ENCODE results near the gene DUS4L.

DNA sequence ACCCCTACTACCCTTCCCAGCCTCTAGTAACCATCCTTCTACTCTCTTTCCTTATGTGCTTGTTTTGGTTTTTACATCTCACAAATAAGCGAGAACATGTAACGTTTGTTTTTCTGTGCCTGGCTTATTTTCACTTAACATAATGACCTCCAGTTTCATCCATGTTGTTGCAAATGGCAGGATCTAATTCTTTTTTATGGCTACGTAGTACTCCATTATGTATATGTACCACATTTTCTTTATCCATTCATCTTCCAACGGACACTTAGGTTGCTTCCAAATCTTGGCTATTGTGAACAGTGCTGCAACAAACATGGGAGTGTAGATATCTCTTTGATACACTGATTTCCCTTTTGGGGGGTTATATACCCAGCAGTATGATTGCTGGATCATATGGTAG is 63.2 kb downstream of the DUS4L start:
- TF ChIP-seq POLR2A (IDR thresholded peaks at IDR 0.05; ENCODE audit: low read depth, low read length) (no peak), POLR2AphosphoS5 (IDR thresholded peaks at IDR 0.05; ENCODE audit: insufficient read depth, low read depth, low read length) (no peak), EZH2 (IDR thresholded peaks at IDR 0.05; ENCODE audit: borderline replicate concordance, low read depth, low read length, severe bottlenecking) (no peak), JUN (IDR thresholded peaks at IDR 0.05; ENCODE audit: borderline replicate concordance, insufficient read depth, insufficient read length, low read depth) (no peak), GATA2 (IDR thresholded peaks at IDR 0.05; ENCODE audit: insufficient read depth, insufficient read length, low read depth, low read length) (no peak), MYC (IDR thresholded peaks at IDR 0.05; ENCODE audit: low read depth, low read length) (no peak), FOS (IDR thresholded peaks at IDR 0.05; ENCODE audit: borderline replicate concordance, insufficient read depth, low read length) (no peak)
- TF ChIP-seq, protein P1, sequence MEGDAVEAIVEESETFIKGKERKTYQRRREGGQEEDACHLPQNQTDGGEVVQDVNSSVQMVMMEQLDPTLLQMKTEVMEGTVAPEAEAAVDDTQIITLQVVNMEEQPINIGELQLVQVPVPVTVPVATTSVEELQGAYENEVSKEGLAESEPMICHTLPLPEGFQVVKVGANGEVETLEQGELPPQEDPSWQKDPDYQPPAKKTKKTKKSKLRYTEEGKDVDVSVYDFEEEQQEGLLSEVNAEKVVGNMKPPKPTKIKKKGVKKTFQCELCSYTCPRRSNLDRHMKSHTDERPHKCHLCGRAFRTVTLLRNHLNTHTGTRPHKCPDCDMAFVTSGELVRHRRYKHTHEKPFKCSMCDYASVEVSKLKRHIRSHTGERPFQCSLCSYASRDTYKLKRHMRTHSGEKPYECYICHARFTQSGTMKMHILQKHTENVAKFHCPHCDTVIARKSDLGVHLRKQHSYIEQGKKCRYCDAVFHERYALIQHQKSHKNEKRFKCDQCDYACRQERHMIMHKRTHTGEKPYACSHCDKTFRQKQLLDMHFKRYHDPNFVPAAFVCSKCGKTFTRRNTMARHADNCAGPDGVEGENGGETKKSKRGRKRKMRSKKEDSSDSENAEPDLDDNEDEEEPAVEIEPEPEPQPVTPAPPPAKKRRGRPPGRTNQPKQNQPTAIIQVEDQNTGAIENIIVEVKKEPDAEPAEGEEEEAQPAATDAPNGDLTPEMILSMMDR (IDR thresholded peaks at IDR 0.05; ENCODE audit: extremely low read depth in 1 of 2, insufficient read depth in 1 of 2, low read depth in 1 of 2, low read length in 2 of 2), result no peak
- TF ChIP-seq, protein P2, sequence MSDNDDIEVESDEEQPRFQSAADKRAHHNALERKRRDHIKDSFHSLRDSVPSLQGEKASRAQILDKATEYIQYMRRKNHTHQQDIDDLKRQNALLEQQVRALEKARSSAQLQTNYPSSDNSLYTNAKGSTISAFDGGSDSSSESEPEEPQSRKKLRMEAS (IDR thresholded peaks at IDR 0.05; ENCODE audit: insufficient read depth, insufficient read length), result no peak

Measured in endothelial cell of umbilical vein (primary cell).